Raji (cell line): ENCODE measurements around the gene DRC7.

Source experiments
- POLR2A ChIP-seq: IDR thresholded peaks from 2 replicates; pipeline ENCODE4 v1.6.1; 2011; ENCODE audit warnings: low read depth, low read length, control low read depth; ENCODE audit not compliant: insufficient read depth

DRC7 gene

DNA sequence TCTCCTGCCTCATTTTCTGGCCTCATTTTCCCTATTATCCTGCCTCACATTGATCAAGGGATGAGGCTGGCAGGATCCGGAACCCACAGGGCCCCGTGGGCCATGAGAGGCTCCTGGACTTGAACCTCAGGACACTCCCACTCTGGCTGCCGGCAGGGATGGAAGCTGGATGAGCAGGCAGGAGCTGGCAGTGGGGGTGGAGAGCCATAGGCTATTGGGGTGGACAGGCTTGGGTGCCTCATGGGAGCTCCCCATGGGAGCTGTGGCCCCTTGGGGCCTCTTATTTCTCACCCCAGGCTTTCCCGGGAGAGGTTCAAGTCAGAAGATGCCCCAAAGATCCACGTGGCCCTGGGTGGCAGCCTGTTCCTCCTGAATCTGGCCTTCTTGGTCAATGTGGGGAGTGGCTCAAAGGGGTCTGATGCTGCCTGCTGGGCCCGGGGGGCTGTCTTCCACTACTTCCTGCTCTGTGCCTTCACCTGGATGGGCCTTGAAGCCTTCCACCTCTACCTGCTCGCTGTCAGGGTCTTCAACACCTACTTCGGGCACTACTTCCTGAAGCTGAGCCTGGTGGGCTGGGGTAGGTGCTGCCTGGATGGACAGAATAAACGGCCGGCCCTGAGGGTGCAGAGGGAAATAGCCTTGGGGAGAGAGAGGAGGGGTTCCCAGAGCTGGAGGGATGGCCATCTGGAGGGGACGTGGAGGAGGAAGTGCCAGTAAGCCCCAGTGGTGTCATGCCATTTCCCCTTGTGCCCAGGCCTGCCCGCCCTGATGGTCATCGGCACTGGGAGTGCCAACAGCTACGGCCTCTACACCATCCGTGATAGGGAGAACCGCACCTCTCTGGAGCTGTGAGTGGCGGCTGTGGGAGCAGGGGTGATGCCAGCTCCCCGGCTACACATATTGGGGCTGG is 10.7 kb upstream of the DRC7 start:
- TF ChIP-seq POLR2A = no peak

DNA sequence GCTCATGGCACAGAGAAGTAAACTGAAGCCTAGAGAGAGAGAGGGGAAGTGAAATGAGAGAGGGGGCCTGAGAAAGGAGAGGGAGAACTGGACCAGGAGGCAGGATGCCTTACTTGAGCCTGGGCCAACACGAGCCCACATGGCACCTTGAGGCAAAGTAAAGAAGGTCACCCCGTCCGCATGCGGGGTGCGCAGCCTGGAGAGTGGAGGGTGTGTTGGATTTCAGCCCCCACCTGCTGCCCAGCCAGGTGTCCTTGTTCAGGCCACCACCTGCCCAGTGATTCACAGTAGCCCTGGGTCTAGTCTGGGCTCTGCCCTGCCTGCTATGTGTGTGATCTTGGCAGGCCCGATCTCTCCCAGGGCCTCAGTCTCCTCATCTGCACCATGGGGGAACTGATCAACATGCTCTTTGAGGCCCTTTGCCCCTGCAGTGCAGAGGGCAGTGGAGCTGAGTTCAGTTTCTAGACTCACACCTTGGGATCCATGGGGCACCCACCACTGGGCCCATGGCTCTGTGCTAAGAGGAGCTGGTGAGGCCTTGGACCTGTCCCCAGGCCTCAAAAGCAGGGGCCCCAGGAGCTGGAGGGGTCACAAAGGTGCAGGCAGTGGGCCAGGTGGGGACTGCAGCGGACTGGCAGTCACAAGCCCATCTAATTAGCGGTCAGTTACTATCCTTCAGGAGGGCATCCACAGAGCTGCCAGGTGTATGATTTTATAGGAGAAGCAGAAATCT is 9.8 kb upstream of the DRC7 start:
- TF ChIP-seq POLR2A = no peak

DNA sequence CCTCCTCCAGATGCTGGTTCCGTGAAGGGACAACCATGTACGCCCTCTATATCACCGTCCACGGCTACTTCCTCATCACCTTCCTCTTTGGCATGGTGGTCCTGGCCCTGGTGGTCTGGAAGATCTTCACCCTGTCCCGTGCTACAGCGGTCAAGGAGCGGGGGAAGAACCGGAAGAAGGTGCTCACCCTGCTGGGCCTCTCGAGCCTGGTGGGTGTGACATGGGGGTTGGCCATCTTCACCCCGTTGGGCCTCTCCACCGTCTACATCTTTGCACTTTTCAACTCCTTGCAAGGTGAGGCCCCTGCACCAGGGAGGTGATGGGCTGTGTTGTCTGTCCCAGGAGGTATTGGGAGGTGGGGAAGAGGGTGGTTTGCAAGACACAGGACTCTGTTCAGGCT is 9.0 kb upstream of the DRC7 start:
- no peak for TF ChIP-seq POLR2A

DNA sequence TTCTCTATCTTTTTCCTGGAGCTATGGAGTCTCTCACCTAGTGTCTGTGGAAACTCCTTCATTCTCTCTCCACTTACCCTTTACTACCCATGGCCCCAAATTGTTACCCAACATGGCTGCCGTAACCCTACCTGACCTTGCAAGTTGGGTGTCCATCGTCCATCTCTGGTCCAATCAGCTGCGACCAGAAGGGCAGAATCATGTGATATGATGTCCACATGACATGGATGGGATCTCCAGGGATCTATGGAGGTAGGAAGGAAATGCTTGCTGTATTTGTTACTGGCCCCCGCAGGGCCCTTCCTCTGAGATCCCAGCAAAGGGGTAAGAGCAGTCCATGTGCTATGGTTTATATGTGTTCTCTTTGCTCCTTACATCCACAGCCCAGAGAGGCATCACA is 8.0 kb upstream of the DRC7 start:
- TF ChIP-seq POLR2A = no peak

DNA sequence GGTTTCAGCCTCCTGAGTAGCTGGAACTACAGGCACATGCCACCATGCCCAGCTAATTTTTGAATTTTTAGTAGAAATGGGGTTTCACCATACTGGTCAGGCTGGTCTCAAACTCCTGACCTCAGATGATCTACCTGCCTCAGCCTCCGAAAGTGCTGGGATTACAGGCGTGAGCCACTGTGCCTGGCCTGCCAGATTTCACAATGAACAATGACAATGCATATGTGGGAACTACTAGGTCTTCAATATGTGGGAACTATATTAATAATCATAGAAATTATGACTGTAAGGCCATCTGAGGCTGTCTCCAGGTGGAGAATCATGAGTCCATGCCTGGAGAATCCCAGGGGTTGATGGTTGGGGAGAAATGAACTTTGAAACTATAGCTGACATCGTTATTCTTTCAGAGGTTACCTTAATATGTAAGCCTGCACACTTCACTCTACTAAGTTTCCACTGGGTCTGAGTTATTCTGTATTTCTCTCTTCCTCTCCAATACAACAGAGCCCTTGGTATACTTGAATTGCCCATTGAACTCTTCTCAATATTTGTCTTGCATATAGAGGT is 7.2 kb upstream of the DRC7 start:
- TF ChIP-seq POLR2A = no peak

DNA sequence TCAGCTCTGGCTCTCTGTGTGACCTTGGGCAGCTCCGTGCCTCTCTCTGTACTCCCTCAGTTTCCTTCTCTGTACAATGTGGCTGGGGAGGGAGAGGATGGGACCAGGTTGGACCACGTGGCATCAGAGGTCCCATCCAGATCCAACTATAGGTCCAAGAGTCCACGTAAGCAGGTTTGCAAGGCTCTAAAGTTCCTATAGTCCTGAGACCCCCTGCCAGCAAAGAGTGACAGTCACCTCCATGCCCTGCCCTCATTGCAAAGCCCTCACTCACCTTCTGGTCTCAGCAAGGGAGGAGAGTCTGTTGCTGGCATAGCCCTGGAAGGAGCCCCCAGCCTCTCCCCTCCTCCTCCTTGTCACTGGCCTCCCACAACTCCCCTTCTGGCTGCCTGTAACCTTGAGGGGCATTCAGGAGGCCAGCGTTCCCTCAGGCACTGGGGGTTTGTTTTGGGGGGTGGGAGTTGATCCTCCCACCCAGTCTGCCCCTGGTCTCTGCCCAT is 6.1 kb upstream of the DRC7 start:
- TF ChIP-seq POLR2A = no peak

DNA sequence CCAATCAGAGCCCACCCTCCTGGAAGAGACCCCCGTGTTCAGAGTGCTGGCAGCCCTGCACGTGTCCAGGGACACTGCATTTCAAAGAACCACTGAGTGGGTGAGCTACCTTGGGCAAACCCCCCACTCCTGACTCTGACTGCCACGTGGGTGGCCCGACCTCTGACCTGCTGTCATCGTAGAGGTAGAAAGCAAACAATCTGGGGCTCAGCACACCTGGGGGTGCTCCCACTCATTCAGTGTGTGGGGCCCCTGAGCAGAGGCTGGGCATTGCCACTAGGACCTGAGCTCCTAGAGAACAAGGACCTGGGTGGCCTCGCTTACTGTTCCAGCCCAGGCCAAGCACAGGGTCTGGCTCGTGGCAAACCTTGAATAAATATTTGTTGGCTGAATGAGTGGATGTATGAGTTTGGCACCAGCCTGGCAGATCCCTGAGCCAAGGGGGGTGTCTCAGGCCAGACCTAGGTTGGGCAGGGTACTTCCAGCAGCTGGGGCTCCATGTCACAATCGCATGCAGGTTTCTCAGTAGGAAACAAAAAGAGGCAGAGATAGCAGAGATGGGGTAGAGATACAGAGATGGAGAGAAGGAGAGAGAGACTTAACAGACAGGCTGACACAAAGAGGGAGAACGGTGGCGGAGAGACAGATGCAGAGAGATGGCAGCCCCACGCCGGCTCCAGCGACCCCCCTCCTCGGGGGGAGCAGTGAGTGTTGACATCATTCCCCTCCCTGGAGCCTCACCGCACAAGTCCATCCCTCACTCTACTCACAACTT is 5.4 kb upstream of the DRC7 start:
- TF ChIP-seq POLR2A = no peak

DNA sequence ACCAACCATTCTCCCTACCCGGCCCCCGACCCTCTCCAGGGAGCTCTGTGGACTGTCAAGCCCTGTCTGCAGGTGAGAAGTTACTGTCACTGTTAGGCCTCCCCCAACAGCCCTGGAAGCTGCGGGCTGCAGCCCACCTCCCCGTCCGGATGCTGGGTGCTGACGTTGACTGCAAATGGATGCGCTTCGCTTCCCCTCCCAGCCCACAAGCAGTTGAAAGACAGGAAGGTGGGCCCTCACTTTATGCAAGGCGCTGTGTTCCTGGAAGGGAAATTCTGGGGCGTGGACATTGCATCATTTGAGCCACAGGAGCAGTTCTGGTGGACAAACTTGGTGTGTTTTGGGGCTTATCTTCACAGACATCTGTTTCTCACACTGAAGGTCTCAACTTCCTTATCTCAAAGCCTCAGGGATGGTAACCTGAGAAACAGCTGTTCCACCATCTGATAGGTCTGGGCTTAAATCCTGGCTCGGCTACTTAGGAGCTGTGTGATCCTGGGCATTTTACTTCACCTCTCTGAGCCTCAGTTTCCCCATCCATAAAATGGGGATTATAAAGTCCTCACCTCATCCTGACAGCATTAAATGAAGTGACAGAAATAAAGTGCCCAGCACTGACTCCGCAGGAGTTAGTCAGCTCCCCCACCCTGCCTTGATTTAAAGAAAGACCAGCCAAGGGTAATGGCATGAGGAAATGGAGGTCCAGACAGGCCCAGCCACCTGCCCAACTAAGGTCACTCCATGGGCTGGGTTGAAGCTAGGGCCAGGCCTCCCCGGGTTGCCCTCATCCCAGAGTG is 4.6 kb upstream of the DRC7 start:
- no peak for TF ChIP-seq POLR2A

DNA sequence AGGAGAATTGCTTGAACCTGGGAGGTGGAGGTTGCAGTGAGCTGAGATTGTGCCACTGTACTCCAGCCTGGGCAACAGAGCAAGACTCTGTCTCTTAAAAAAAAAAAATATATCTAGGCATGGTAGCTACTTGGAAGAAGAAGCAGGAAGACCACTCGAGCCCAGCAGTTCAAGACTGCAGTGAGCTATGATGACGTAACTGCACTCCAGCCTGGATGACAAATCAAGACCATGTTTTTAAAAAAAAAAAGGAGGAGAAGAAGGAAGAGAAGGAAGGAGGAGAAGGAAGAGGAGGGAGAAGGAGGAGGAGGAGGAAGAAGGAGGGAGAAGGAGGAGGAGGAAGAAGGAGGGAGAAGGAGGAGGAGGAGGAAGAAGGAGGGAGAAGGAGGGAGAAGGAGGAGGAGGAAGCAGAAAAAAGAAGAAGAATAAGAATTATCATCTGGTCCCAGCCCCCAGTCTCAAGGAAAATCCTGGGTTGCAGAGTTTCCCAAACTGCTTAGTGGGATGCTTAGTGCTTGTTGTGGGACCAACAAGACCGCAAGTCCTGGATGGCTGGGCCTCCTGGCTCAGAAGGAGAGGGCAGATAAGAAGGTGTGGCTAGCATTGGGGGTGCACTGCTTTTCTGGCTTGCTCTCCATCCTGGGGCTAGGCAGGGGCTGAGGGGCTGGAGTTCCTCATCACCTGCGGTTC is 3.7 kb upstream of the DRC7 start:
- no peak for TF ChIP-seq POLR2A

DNA sequence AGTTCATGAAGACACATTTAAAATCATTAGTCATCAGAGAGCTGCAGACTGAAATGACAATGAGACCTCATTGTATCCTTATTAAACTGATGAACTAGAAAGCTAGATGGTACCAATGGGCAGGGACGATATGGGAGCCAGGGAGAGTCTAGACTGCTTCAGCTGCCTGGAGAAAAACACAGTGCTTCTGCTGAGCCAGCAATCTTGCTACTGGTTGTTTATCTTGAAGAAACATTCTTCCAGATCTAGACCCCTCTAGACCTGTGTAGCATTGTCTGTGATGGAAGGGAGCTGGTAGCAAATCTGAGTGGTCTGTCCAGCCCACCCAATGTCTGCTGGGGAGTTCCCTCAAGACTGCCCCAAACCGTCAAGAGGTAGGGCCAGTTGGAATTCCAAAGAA is 2.0 kb upstream of the DRC7 start:
- no peak for TF ChIP-seq POLR2A

DNA sequence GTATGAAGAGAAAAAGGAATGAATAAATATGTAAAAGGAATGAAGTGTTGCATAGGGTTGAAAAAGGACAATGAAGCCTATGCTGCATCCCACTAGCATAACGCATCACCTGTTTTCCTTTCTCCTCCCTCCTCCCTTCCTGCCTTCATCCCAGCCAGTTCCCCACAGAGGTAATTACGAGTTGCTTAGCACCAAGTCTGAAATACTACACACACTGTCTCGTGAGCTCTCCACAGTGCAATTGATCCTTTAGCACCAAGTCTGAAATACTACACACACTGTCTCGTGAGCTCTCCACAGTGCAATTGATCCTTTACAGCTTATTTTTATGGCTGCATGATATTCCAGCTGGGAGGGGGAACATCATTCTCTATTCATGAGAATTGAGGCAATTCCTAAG is 1.1 kb upstream of the DRC7 start:
- TF ChIP-seq POLR2A = no peak

DNA sequence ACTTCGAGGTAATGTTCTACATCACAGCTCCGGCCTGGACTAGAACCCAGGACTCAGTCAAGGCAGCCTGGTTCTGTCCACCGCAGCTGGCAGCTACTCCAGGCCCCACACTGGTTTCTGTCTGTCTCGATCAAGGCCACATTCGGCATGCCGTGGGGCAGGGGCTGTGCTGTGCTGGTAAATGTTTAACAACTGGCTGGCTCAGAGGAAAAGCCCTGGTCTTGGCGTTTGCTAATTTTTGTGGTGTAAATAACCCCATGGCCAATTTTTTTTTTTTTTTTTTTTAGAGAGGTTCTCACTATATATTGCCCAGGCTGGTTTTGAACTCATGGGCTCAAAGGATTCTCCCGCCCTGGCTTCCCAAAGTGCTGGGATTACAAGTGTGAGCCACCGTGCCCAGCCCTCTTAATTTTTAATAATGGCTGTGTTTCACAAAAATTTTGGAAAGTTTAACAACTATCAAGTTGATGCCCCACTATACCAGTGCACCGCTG is 328 bp upstream of the DRC7 start:
- TF ChIP-seq POLR2A = no peak

DNA sequence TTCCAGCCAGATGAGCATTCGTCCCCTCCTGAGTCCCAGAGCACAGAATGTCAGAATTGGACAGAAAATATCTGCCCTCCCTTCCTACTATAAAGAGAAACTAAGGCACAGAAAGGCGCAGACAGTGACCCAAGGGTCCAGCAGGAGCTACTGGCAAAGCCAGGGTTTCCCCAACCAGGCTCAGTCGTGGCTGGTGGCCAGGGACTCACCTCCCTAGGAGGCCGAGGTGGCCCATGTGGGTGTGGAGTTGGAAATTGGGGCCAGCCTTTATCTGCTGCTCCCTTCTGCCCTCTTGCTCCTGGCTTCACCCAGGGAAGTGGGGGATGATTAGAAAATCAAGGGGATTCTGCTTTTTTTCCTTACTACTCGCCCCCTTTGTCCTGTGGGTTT is 1.1 kb downstream of the DRC7 start:
- no peak for TF ChIP-seq POLR2A

DNA sequence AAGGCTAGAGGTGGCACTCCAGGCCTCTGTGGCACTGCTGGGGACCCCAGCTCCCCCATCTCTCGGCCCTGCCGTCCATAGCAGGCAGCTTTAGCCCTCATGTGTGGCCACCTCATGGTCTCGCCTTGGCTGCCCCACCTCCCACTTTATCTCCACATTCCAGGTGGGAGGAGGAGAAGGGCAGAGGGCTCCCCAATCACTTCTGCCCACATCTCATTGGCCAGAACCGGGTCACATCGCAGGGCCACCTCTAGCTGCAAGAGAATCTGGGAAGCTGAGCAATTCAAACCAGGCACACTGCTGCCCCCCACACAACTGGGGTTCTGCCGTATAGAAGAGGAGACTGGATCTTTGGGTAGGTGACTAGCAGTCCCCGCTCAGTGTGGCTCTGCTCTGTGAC is 1.6 kb downstream of the DRC7 start:
- no peak for TF ChIP-seq POLR2A
